Measurements from ENCODE around the gene ADAMTS7.

DNA sequence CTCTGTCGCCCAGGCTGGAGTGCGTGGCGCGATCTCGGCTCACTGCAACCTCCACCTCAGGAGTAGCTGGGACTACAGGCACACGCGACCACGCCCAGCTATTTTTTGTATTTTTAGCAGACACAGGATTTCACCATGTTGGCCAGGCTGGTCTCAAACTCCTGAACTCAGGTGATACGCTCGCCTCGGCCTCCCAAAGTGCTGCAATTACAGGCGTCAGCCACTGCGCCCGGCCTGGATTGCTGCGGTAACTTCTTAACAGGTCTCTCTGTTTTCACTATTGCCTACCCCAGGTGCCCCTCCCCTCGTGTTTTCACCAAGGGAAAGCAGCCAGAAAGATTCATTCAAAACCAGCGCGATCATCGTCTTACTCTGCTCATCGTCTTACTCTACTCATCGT, 10.5 kb downstream of the ADAMTS7 start:
- no peak for TF ChIP-seq CTCF (IDR thresholded peaks at IDR 0.05)
- no peak for TF ChIP-seq EZH2phosphoT487 (IDR thresholded peaks at IDR 0.05)
- TF ChIP-seq EZH2 (IDR thresholded peaks at IDR 0.05) = no peak
